Measurements from ENCODE around the gene C11orf68. TPM values are rescaled to one million over a fixed set of nuclear protein-coding genes. Genes with fewer than 3 reads are reported as not detected.

Gene C11orf68
- total RNA-seq, 1 donor from 2014 or later: 27.2 TPM

DNA sequence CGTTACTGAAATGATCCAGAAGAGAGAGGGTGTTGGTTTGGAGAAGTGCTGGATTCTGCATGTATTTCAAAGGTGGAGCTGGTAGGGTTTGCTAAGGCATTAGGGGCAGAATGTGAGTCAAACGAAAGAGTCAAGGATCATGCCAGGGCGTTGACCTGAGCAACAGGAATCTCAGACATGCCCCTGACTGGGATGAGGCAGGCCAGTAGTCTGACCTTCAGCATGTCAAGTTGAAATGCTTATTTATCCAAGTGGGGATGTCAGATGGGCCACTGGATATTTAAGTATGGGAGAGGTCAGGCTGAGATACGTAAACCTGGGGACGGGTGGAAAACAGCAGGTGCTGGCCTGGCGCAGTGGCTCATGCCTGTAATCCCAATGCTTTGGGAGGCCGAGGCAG, 23.7 kb upstream of the C11orf68 start:
- Mint-ChIP-seq H3K4me3 (no peak overlapping the region), H3K27me3 (ENCODE audit: low read depth) (peaks cover 6% of the 10 kb centered on the region), H3K36me3 (ENCODE audit: low read depth) (no peaks in the 10 kb centered on the region), H3K4me1 (peaks cover 18% of the 10 kb centered on the region), H3K9me3 (no peaks in the 10 kb centered on the region), H3K27ac (ENCODE audit: unreplicated experiment) (peak overlapping the region; percentile 5)
- TF ChIP-seq, protein P1, sequence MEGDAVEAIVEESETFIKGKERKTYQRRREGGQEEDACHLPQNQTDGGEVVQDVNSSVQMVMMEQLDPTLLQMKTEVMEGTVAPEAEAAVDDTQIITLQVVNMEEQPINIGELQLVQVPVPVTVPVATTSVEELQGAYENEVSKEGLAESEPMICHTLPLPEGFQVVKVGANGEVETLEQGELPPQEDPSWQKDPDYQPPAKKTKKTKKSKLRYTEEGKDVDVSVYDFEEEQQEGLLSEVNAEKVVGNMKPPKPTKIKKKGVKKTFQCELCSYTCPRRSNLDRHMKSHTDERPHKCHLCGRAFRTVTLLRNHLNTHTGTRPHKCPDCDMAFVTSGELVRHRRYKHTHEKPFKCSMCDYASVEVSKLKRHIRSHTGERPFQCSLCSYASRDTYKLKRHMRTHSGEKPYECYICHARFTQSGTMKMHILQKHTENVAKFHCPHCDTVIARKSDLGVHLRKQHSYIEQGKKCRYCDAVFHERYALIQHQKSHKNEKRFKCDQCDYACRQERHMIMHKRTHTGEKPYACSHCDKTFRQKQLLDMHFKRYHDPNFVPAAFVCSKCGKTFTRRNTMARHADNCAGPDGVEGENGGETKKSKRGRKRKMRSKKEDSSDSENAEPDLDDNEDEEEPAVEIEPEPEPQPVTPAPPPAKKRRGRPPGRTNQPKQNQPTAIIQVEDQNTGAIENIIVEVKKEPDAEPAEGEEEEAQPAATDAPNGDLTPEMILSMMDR (conservative IDR thresholded peaks at IDR 0.05): no peak
- DNase-seq (ENCODE audit: low read depth, low spot score): no peak

DNA sequence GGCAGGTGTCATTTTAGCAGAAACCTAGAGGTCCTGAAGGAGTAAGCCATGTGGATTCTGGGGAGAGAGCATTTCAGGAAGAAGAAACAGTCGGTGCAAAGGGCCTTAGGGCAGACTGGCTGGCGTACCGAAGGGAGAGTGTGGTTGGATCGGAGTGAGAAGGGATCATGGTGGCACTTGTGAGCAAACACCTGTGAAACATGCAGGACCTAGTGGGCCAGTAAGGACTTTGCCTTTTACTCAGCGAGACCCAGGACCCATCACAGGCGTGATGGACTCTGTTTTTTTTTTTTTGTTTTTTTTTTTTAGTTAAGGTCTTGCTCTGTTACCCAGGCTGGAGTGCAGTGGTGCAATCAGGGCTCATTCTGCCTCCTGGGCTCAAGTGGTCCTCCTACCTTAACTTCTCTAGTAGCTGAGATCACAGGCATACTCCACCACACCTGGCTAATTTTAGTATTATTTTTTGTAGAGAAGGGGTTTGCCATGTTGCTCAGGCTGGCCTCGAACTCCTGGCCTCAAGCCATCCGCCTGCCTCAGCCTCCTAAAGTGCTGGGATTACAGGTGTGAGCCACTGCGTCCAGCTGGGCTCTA, 23.0 kb upstream of the C11orf68 start:
- Mint-ChIP-seq H3K27me3 (ENCODE audit: low read depth) (peaks cover 9% of the 10 kb centered on the region), H3K4me1 (peaks cover 18% of the 10 kb centered on the region), H3K4me3 (no peak overlapping the region), H3K9me3 (no peaks in the 10 kb centered on the region), H3K27ac (ENCODE audit: unreplicated experiment) (peak overlapping the region; percentile 82), H3K36me3 (ENCODE audit: low read depth) (no peaks in the 10 kb centered on the region)
- no peak for DNase-seq (ENCODE audit: low read depth, low spot score)
- TF ChIP-seq, protein P1 (conservative IDR thresholded peaks at IDR 0.05): no peak

DNA sequence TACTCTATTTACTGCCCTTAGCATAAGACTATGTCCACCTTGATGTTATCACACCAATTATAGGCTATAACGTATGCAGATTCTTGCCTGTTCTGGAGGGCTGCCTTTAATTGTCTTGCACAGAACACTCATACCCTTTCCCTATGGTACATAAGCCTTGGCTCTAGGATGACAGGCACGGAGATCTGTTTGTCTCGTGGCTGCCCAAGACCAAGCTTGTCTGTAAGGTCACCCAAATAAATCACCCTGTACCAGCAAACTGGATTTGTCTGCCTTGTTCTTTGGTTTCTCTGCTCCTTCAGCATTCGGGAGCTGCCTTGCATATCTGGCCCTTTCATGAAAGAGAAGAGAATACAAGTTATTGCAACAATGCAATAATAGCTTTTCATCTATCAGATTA, 18.9 kb upstream of the C11orf68 start:
- Mint-ChIP-seq H3K4me3 (no peak overlapping the region), H3K36me3 (ENCODE audit: low read depth) (no peaks in the 10 kb centered on the region), H3K9me3 (no peaks in the 10 kb centered on the region), H3K27ac (ENCODE audit: unreplicated experiment) (no peak overlapping the region), H3K4me1 (peaks cover 9% of the 10 kb centered on the region), H3K27me3 (ENCODE audit: low read depth) (peaks cover 9% of the 10 kb centered on the region)
- no peak for DNase-seq (ENCODE audit: low read depth, low spot score)
- TF ChIP-seq, protein P1 (conservative IDR thresholded peaks at IDR 0.05): no peak

DNA sequence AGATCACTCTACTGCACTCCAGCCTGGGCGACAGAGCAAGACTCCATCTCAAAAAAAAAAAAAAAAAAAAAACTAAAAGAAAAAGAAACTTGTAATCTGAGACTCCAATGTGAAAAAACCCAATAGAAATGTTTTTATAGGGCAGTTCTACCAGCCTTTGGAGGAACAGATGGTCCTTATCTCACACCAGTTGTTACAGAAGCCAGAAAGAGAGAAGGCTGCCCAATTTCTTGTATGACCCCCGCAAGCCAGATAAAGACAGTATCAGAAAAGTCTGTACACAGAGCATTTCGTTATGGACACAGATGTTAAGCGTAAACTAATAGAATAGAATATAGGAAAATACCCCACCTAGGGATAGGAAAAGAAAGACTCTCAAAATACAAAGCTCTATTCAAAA, 15.2 kb upstream of the C11orf68 start:
- Mint-ChIP-seq H3K4me1 (peaks cover 14% of the 10 kb centered on the region), H3K9me3 (no peaks in the 10 kb centered on the region), H3K36me3 (ENCODE audit: low read depth) (no peaks in the 10 kb centered on the region), H3K27me3 (ENCODE audit: low read depth) (peaks cover 3% of the 10 kb centered on the region), H3K4me3 (no peak overlapping the region), H3K27ac (ENCODE audit: unreplicated experiment) (no peak overlapping the region)
- no peak for DNase-seq (ENCODE audit: low read depth, low spot score)
- TF ChIP-seq, protein P1 (conservative IDR thresholded peaks at IDR 0.05): no peak

DNA sequence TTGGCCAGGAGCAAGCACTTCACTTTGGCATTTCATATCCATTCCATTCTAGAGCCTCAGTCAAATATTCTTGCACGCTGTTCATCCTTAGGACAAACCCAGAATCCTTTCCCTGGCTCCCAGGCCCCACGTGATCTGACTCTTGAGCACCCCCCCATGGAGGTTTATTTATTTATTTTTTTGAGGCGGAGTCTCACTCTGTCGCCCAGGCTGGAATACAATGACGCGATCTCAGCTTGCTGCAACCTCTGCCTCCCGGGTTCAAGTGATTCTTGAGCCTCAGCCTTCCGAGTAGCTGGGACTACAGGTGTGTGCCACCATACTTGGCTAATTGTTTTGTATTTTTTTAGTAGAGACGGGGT, 13.7 kb upstream of the C11orf68 start:
- DNase-seq (ENCODE audit: low read depth, low spot score): no peak
- no peak overlapping the region for H3K27ac Mint-ChIP-seq (ENCODE audit: unreplicated experiment)
- no peak overlapping the region for H3K4me3 Mint-ChIP-seq
- H3K4me1 Mint-ChIP-seq: peaks cover 14% of the 10 kb centered on the region
- no peaks in the 10 kb centered on the region for H3K9me3 Mint-ChIP-seq
- peaks cover 3% of the 10 kb centered on the region for H3K27me3 Mint-ChIP-seq (ENCODE audit: low read depth)
- H3K36me3 Mint-ChIP-seq (ENCODE audit: low read depth): no peaks in the 10 kb centered on the region
- TF ChIP-seq, protein P1 (conservative IDR thresholded peaks at IDR 0.05): peak; percentile 34
